ENCODE results near the gene SMYD3. TPM values are rescaled to one million over a fixed set of nuclear protein-coding genes. Genes with fewer than 3 reads are reported as not detected.
"Not testable (repeated sequence)": the region's sequence is repeated elsewhere in the genome, so short reads cannot be mapped to it uniquely, and the experiment has no call there.

Gene SMYD3
- total RNA-seq, 2 donors from 2014 or later: 23.8 to 34.0 TPM

GRCh38 chr1:245791410-245792312, 715.4 kb downstream of the SMYD3 start:
- Mint-ChIP-seq H3K27ac (no peak overlapping the region), H3K4me1 (no peaks in the 10 kb centered on the region), H3K36me3 (ENCODE audit: low read depth) (no peaks in the 10 kb centered on the region), H3K9me3 (no peaks in the 10 kb centered on the region), H3K4me3 (no peak overlapping the region), H3K27me3 (no peaks in the 10 kb centered on the region)
- ATAC-seq (replicated peaks): no peak

GRCh38 chr1:245790441-245790840, 716.6 kb downstream of the SMYD3 start:
- Mint-ChIP-seq H3K36me3 (ENCODE audit: low read depth) (no peaks in the 10 kb centered on the region), H3K27ac (no peak overlapping the region), H3K4me3 (no peak overlapping the region), H3K27me3 (no peaks in the 10 kb centered on the region), H3K9me3 (no peaks in the 10 kb centered on the region), H3K4me1 (no peaks in the 10 kb centered on the region)
- ATAC-seq (replicated peaks): no peak

GRCh38 chr1:245788886-245789285, 718.2 kb downstream of the SMYD3 start:
- Mint-ChIP-seq H3K4me3 (no peak overlapping the region), H3K27ac (no peak overlapping the region), H3K27me3 (no peaks in the 10 kb centered on the region), H3K4me1 (no peaks in the 10 kb centered on the region), H3K36me3 (ENCODE audit: low read depth) (no peaks in the 10 kb centered on the region), H3K9me3 (no peaks in the 10 kb centered on the region)
- no peak for ATAC-seq (replicated peaks)

- Mint-ChIP-seq H3K4me1 (no peaks in the 10 kb centered on the region), H3K27ac (no peak overlapping the region), H3K27me3 (no peaks in the 10 kb centered on the region), H3K36me3 (ENCODE audit: low read depth) (no peaks in the 10 kb centered on the region), H3K4me3 (no peak overlapping the region), H3K9me3 (no peaks in the 10 kb centered on the region)
- ATAC-seq (replicated peaks): no peak
Observed at GRCh38 chr1:245788269-245788668, 718.8 kb downstream of the SMYD3 start.

- Mint-ChIP-seq H3K27ac (no peak overlapping the region), H3K27me3 (no peaks in the 10 kb centered on the region), H3K4me1 (no peaks in the 10 kb centered on the region), H3K4me3 (no peak overlapping the region), H3K9me3 (no peaks in the 10 kb centered on the region), H3K36me3 (ENCODE audit: low read depth) (no peaks in the 10 kb centered on the region)
- no peak for ATAC-seq (replicated peaks)
Observed at GRCh38 chr1:245786948-245787347, 720.1 kb downstream of the SMYD3 start.

- H3K9me3 Mint-ChIP-seq: peaks cover 4% of the 10 kb centered on the region
- no peaks in the 10 kb centered on the region for H3K27me3 Mint-ChIP-seq
- H3K4me1 Mint-ChIP-seq: no peaks in the 10 kb centered on the region
Observed at GRCh38 chr1:245779797-245780755, 727.0 kb downstream of the SMYD3 start.

GRCh38 chr1:245777752-245778151, 729.3 kb downstream of the SMYD3 start:
- Mint-ChIP-seq H3K4me1 (no peaks in the 10 kb centered on the region), H3K27me3 (no peaks in the 10 kb centered on the region), H3K36me3 (ENCODE audit: low read depth) (no peaks in the 10 kb centered on the region), H3K4me3 (no peak overlapping the region), H3K27ac (no peak overlapping the region), H3K9me3 (peaks cover 4% of the 10 kb centered on the region)
- ATAC-seq (replicated peaks): no peak

More at GRCh38 chr1:245779797-245780755, 727.0 kb downstream of the SMYD3 start:
- H3K36me3 Mint-ChIP-seq (ENCODE audit: low read depth): no peaks in the 10 kb centered on the region
- H3K4me3 Mint-ChIP-seq: no peak overlapping the region
- no peak overlapping the region for H3K27ac Mint-ChIP-seq
- no peak for ATAC-seq (replicated peaks)

GRCh38 chr1:245776694-245777332, 730.3 kb downstream of the SMYD3 start:
- H3K36me3 Mint-ChIP-seq (ENCODE audit: low read depth): no peaks in the 10 kb centered on the region
- no peak for ATAC-seq (replicated peaks)
- H3K4me3 Mint-ChIP-seq: no peak overlapping the region
- H3K9me3 Mint-ChIP-seq: peaks cover 4% of the 10 kb centered on the region
- no peaks in the 10 kb centered on the region for H3K27me3 Mint-ChIP-seq
- no peaks in the 10 kb centered on the region for H3K4me1 Mint-ChIP-seq
- H3K27ac Mint-ChIP-seq: no peak overlapping the region

- no peak overlapping the region for H3K4me3 Mint-ChIP-seq
- H3K27me3 Mint-ChIP-seq: no peaks in the 10 kb centered on the region
- ATAC-seq (replicated peaks): no peak
- H3K36me3 Mint-ChIP-seq (ENCODE audit: low read depth): no peaks in the 10 kb centered on the region
- H3K27ac Mint-ChIP-seq: no peak overlapping the region
- H3K9me3 Mint-ChIP-seq: peaks cover 4% of the 10 kb centered on the region
- H3K4me1 Mint-ChIP-seq: no peaks in the 10 kb centered on the region
Observed at GRCh38 chr1:245776139-245776538, 730.9 kb downstream of the SMYD3 start.

- not testable (repeated sequence) for H3K4me1 Mint-ChIP-seq; H3K9me3 Mint-ChIP-seq; H3K4me3 Mint-ChIP-seq; H3K36me3 Mint-ChIP-seq (ENCODE audit: low read depth); ATAC-seq (replicated peaks); H3K27ac Mint-ChIP-seq; H3K27me3 Mint-ChIP-seq
Observed at GRCh38 chr1:245774931-245775330, 732.1 kb downstream of the SMYD3 start.

GRCh38 chr1:245774196-245774595, 732.9 kb downstream of the SMYD3 start:
- no peak overlapping the region for H3K27ac Mint-ChIP-seq
- no peaks in the 10 kb centered on the region for H3K4me1 Mint-ChIP-seq
- H3K4me3 Mint-ChIP-seq: no peak overlapping the region
- no peaks in the 10 kb centered on the region for H3K9me3 Mint-ChIP-seq
- H3K27me3 Mint-ChIP-seq: no peaks in the 10 kb centered on the region
- no peak for ATAC-seq (replicated peaks)
- peaks cover 3% of the 10 kb centered on the region for H3K36me3 Mint-ChIP-seq (ENCODE audit: low read depth)

- no peak overlapping the region for H3K4me3 Mint-ChIP-seq
- no peaks in the 10 kb centered on the region for H3K27me3 Mint-ChIP-seq
- H3K4me1 Mint-ChIP-seq: no peaks in the 10 kb centered on the region
- no peak overlapping the region for H3K27ac Mint-ChIP-seq
- ATAC-seq (replicated peaks): no peak
- H3K36me3 Mint-ChIP-seq (ENCODE audit: low read depth): peaks cover 9% of the 10 kb centered on the region
- no peaks in the 10 kb centered on the region for H3K9me3 Mint-ChIP-seq
Observed at GRCh38 chr1:245773344-245773743, 733.7 kb downstream of the SMYD3 start.

GRCh38 chr1:245772739-245773138, 734.3 kb downstream of the SMYD3 start:
- Mint-ChIP-seq H3K36me3 (ENCODE audit: low read depth) (peaks cover 9% of the 10 kb centered on the region), H3K9me3 (no peaks in the 10 kb centered on the region), H3K4me3 (no peak overlapping the region), H3K27me3 (no peaks in the 10 kb centered on the region), H3K4me1 (no peaks in the 10 kb centered on the region), H3K27ac (no peak overlapping the region)
- ATAC-seq (replicated peaks): no peak

- Mint-ChIP-seq H3K4me3 (no peak overlapping the region), H3K27ac (no peak overlapping the region), H3K9me3 (no peaks in the 10 kb centered on the region), H3K27me3 (no peaks in the 10 kb centered on the region), H3K36me3 (ENCODE audit: low read depth) (peaks cover 11% of the 10 kb centered on the region), H3K4me1 (no peaks in the 10 kb centered on the region)
- no peak for ATAC-seq (replicated peaks)
Observed at GRCh38 chr1:245772325-245772724, 734.8 kb downstream of the SMYD3 start.
